Hematopoietic multipotent progenitor cell treated with erythropoietin and hydrocortisone succinate and interleukin-3 and kit ligand, for 8 days (in vitro differentiated cells): ENCODE measurements around the gene ACTG2.
A peak's percentile ranks its signal among the peaks of the same experiment; 100 is the strongest.
"Not testable (repeated sequence)": the region's sequence is repeated elsewhere in the genome, so short reads cannot be mapped to it uniquely, and the experiment has no call there.

Experiments
- DNase-seq: peaks from one replicate; pipeline ENCODE4 v3.0.0-alpha.2; 2015

Gene ACTG2

GRCh38 chr2:73937899-73938298 lies 45.1 kb downstream of the ACTG2 start:
- no peak for DNase-seq

GRCh38 chr2:73938718-73939352 lies 46.0 kb downstream of the ACTG2 start:
- no peak for DNase-seq

DNA sequence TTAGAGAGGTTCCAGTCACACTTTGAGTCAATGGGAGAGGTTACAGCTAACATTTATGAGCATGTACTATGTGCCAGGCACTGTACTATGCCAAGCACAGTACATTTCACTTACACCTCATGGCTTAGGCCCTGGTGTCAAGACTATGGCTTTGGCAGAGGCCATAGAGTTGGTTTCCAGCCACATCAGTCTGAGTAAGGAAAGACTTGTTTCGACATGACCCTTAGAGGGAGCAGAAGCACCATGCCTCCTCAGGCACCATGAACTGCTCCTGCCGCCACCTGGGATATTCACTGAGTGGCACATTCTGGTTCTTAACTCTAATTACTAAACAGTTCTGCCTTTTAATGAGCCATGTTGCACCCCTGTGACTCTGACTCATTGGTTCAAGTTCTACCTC lies 46.6 kb downstream of the ACTG2 start:
- peak; percentile 54 for DNase-seq

GRCh38 chr2:73940066-73940465 lies 47.3 kb downstream of the ACTG2 start:
- not testable (repeated sequence) for DNase-seq

- no peak for DNase-seq
These were observed 49.9 kb downstream of the ACTG2 start for GRCh38 chr2:73942664-73943063.

- DNase-seq: no peak
These were observed 51.9 kb downstream of the ACTG2 start for GRCh38 chr2:73944714-73945113.

DNA sequence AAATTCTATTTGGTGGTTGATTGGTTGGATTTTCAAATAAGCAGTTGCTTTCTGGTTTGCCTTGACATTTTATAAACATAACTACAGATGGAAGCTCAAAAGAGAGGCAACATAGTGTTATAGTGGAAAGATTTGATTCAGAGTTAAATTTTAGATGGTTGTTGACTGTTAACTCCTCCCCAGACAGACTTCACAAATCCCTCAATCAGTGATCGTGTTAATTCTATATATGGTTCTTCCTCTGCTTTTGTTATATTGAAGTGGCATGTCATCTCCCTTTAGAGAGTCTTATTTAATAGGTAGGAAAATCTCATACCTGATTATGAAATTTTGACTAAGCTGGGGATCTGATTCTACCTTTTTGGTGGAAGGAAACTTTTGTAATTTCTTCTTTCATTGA lies 53.4 kb downstream of the ACTG2 start:
- DNase-seq: no peak

DNA sequence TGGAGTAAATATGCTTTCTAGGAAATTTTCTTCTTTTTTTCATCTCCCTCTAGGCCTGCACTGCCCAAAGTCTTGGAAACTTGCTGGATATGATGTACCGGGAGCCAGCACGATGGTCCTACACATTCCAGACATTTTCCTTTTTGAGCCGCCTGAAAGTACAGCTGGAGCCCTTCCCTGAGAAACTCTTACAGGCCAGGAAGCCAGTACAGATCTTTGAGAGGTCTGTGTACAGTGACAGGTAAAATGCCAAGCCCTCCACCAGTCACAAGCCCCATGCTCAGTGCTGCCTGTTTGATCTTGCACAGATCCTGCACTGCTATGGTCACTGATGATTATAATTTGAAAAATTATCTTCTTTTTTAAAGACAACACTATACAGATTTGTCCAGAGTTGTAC lies 53.9 kb downstream of the ACTG2 start:
- DNase-seq: no peak

- DNase-seq: no peak
These were observed 54.7 kb downstream of the ACTG2 start for GRCh38 chr2:73947412-73948018.

GRCh38 chr2:73949802-73950201 lies 57.0 kb downstream of the ACTG2 start:
- DNase-seq: no peak

DNA sequence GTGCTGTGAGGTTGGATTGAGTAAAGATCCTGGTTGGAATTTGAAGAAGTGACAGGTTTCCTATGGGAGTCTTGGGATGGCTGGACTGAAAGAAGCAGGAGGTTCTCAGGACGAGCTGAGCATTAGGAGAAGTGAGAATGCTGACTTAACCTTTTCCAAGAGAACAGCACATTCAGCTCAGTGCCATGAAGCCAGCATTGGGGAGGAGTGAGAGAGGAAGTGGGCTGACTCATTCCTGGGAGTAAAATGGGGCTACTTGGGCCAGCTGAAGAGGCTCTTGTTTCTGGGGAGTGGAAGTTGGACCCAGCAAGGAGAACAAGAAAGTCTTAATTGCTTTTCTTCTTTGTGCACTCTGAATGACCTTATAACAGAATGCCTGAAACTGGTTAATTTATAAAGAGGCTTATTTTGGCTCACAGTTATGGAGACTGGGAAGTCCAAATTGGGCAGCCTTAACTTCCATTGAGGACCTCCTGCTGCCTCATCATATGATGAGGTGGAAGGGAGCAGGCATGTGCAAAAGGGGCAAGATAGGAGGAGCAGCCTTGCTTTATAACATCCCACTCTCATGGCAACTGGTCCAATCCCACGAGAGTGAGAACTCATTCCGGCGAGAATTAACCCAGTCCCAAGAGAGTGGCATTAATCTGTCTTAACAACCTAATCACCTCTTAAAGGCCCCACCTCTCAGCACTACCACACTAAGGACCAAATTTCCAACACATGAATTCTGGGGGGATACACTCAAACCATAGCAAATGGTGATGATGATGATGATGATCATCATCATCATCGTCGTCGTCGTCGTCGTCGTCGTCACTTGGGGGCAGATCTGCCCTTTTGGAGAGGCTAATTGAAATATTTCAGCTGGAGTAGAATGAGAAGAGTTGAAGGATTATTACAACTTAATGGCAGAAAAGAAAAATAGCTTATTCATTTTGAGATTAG lies 60.0 kb downstream of the ACTG2 start:
- no peak for DNase-seq

- no peak for DNase-seq
These were observed 63.5 kb downstream of the ACTG2 start for GRCh38 chr2:73956218-73956865.

DNA sequence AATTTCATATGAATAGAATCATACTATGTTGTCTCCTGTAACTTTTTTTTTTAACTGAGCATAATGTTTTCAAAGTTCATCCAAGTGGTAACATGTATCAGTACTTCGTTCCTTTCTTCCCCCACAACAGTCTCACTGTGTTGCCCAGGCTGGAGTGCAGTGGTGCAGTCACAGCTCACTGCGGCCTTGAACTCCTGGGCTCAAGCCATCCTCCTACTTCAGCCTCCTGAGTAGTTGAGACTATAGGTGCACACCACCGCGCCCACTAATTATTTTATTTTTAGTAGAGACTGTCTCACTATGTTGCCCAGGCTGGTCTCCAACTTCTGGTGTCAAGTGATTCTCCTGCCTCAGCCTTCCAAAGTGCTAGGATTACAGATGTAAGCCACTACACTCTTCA lies 68.5 kb downstream of the ACTG2 start:
- DNase-seq: no peak

- no peak for DNase-seq
These were observed 69.2 kb downstream of the ACTG2 start for GRCh38 chr2:73961823-73962615.

- DNase-seq: no peak
These were observed 70.0 kb downstream of the ACTG2 start for GRCh38 chr2:73962798-73963197.

DNA sequence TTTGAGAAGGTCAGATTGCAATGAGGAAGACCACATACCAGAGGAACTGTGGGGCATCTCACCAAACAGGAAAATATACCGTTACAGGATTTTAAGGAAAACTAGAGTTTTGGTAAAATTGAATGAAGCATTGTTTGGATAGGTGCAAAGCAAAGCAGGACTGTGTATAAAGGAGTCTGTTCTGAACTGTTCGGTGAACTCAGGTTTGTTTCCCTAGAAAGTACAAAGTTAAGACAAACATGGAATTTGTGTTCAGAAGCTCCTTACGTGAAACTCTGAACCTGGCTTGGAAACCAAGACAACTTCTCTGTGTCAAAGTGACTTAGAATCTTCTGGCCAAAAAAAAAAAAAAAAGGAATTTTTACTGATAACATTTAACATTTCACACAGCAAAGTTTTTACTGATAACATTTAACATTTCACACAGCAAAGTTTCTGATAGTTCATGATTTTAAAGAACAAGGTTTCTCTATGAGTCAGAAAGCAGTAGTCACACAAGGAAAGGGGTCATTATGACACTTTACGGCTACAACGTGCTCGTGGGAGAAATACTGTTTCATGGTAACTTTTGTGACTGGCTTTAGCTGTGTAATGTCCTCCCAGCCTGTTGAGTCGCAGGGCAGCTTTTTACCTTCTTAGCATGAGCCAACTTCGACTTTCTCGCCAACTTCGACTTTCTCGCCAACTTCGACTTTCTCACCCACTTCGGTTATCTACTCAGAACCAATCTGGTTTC lies 70.7 kb downstream of the ACTG2 start:
- no peak for DNase-seq

GRCh38 chr2:73964223-73964622 lies 71.4 kb downstream of the ACTG2 start:
- DNase-seq: no peak

DNA sequence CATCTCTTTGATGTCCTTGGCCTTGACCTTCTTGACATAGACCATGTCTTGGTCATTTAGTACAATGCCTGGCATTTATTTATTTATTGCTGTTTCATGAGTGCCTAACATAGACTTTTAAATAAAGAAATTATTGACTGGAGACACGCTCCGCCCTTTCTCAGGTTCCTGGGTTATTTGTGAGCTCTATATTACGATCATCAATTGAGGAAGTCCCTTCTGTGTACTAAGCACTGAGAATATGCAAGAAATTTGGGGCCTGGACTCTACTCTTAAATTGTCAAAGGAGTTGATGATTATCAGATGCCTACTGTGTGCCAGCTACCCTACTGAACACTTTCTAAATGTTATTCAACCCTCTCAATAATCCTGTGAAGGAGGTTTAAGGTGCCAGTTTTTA lies 72.2 kb downstream of the ACTG2 start:
- DNase-seq: no peak

DNA sequence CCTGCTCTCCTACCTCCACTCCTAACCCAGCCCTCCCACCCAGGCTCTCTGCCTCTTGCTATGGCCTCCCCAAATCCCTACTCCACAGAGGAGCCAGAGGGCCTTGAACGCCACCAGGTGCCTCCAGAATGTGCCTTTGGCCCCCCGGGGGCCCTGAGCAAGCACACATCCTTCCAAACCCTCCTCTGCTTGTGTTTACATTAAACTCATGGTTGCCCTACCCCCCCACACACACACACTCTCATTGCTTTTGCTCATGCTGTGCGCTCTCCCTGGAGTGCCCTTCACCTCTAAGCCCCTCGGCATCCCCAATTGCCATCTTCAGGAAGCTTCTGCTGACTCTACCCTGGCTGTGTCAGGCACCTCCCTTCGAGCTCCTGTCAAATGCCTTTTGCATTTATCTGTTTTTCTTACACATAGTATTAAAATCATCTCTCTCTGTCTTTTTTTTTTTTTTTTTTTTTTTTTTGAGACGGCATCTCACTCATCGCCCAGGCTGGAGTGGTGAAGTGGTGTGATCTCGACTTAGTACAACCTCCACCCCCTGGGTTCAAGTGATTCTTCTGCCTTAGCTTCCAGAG lies 75.6 kb downstream of the ACTG2 start:
- DNase-seq: no peak

DNA sequence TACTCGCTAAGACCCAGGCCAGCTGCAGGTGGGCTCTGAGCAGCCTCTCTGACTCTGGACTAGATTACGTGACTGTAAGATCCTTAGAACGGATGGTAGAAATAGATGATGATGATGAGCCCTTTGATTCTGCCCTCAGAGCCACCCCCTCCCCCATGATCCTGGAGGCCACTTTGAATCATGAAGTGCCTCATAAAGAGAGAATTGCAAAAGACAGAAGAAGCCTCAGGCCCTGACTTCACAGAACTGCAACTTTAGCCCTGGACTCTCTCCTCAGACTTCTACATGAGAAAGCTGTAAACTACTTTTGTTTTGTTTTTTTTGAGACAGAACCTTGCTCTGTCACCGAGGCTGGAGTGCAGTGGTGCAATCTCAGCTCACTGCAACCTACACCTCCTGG lies 76.5 kb downstream of the ACTG2 start:
- DNase-seq: no peak
